ENCODE measurements around the gene CLDND2.
A peak's percentile ranks its signal among the peaks of the same experiment; 100 is the strongest.

CLDND2 gene

DNA sequence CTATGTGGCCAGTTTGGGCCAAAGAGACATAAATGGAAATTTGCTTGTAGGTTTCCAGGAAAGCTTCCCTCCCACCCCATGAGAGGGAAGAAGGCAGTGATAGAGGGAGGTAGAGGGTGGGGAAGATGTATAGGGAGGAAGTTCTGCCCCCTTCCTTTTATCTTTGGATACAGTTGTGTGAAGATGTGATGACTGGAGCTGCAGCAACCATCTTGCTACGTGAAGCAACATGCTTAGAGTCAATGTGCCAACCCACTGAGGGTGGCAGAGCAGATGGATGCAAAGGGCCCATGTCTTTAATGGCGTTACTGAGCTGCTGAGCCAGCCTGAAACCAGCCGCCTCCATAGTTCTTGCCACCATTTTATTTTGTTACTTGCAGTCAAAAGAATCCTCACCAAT lies 37.6 kb downstream of the CLDND2 start:
- DNase-seq (ENCODE audit: low spot score), result no peak

DNA sequence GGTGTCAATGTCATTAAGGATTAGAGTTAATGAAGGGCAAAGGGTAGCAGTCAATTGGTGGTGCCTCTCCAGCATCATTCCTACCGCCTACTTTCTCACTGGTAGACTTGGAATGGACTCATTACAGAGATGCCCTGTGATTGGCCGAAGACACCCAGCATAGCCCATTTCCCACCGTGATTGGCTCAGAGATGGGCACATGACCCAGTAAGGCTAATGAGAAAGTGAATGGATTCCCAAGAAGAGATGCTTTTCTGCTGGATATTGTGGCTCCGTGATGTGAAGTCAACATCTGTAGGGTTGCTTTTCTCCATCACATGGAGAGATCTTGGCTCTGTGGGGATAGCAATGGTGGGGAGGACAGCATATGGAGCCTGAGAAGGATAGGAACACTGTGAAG lies 38.4 kb downstream of the CLDND2 start:
- no peak for DNase-seq (ENCODE audit: low spot score)

DNA sequence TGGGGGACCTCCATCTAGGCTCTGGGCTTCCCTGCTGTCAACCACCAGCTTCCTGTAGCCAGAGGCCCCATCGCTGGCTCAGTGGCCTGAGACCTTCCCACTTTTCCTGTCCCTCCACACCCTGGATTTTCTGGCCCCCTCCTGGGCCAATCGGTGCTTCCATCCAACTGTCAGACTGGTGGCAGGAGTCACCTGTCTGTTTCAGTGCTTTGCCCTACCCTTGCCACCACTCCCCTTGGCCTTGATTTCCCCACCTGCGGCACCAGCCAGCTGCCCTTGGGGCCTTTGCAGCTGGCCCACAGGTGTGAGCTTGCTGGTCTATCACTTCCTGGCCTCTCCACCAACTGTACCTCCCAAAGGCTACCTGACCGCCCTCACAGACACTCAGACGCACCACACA lies 39.4 kb downstream of the CLDND2 start:
- no peak for DNase-seq (ENCODE audit: low spot score)

DNA sequence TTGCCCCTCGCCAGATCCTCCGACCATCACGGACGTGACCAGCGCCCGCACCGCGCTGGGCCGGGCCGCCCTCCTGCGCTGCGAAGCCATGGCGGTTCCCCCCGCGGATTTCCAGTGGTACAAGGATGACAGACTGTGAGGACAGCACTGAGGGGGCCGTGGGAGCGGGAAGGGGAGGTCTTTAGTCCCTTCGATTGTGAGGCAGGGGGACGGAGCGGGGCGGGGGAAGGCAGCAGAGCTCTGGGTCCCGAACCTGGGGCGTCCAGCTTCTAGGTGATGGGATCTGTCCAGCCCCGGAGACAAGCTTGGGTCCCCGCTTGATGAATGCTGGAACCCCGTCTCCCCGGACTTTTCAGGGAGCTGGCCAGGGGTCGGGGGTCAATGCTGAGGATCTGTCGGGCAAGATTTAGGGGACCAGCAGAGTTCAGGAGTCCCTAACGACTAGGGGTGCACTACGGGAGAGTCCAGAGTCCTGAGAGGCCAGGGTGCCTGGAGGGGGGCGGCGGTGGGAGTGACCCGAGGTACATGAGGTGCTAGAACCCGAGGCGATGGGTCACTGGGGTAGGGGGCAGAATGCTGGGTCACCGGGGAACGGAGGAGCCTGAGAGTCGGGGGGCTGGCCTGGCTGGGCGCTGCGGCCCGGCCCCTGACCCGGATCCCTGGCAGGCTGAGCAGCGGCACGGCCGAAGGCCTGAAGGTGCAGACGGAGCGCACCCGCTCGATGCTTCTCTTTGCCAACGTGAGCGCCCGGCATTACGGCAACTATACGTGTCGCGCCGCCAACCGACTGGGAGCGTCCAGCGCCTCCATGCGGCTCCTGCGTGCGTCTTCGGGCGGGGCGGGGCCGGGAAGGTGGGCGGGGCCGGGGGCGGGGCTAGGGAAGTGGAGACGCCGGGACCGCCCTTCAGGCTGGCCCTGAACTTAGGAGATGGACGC lies 41.5 kb downstream of the CLDND2 start:
- peak; percentile 59 for DNase-seq (ENCODE audit: low spot score)

DNA sequence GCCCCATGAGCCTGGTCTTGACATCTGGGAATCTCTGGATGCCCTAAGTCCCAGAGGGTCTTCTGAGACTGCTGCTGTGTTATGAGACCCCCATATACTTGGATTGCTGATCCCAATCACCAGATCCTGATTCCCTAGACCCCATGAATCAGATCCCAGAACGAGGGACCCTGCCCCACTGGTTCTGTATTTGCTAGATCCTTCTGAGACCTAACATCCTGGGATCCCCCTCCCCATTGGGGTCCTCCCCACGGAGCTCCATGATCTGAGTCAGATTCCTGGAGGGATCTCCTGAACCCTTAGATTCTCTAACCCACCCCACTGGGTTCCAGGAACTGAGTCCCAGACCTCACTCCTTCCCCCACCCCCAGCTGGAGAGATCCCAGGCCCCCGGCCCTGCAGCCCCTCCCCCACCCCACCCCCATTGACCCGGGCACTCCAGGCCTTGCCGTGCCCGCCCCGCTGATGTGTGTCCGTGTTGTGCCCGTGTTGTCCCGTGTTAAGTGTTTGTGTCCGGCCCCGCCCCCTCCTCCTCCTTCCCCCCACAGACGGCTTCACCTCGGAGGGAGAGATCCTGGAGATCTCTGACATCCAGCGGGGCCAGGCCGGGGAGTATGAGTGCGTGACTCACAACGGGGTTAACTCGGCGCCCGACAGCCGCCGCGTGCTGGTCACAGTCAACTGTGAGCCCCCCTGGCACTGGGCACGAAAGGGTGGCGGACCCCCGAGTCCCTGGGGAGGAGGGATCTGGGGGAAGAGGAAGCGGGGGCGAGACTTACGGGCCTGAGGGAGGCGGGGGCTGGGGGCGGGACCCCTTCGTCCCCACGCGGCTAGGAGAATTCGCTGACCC lies 42.4 kb downstream of the CLDND2 start:
- no peak for DNase-seq (ENCODE audit: low spot score)

DNA sequence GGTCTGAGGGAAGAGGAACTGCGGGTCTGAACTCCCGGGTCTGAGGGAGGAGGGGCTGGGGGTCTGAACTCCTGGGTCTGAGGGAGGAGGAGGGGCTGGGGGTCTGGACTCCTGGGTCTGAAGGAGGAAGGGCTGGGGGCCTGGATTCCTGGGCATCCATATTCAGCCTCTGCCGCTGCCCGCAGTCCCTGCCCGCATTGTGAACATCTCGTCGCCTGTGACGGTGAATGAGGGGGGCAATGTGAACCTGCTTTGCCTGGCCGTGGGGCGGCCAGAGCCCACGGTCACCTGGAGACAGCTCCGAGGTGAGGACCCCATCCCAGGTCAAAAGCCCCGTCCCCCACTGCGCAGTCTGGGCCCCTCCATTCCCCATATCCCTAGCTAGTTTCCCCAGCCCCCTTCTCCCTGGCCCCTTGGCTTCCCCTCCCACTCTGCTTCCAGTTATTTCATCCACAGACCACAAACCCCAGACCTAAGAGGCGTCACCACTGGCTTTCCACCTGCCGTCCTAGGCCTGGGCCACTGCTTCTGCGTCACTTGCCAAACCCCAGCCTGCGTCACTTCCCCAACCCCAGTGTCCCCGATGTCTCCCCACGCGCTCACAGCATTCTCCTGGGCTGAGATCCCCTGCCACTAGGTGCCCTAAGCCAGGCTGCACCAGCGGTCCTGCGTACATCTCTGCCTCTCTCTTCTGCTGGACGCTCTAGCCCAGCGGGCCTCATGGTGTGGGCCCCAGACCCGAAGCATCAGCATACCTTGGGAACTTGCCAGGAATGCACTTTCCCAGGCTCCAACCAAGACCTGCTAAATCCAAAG lies 43.4 kb downstream of the CLDND2 start:
- no peak for DNase-seq (ENCODE audit: low spot score)

DNA sequence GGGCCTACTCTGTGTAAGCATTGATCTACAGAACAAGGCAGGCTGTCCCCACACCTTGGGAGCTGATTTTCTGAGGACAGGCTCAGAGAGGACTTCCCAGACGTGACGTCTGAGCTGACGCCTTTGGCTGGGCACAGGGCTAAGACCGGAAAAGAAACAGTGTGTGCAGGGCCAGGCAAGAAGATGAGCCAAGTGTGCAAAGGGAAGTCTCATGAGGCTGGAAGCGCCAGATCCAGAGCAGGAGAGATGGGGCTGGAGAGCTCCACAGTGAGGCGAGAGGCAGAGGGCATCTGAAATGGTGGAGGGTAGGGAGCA lies 44.7 kb downstream of the CLDND2 start:
- DNase-seq (ENCODE audit: low spot score), result no peak

DNA sequence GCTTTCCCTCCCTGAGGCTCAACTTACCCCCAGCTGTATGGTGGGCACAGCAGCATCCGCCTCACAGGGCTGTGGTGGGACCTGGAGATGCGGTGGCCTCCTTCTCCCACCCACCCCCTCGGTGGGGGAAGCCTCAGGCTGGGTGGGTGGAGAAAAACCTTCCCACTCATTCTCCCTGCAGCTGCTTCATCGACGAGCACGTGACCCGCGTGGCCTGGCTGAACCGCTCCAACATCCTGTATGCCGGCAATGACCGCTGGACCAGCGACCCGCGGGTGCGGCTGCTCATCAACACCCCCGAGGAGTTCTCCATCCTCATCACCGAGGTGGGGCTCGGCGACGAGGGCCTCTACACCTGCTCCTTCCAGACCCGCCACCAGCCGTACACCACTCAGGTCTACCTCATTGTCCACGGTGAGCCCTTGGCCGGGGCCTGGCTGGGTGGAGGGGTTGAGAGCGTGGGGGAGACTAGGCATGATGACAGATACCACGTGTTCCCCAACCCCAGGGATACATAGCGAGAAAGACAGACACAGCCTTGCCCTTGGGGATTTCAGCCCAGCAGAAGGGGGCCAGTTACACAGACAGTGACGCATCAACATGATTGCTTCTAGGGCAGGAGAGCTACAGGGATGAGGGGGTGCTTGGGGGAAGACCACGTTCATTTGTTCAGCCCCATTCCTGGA lies 45.2 kb downstream of the CLDND2 start:
- no peak for DNase-seq (ENCODE audit: low spot score)

DNA sequence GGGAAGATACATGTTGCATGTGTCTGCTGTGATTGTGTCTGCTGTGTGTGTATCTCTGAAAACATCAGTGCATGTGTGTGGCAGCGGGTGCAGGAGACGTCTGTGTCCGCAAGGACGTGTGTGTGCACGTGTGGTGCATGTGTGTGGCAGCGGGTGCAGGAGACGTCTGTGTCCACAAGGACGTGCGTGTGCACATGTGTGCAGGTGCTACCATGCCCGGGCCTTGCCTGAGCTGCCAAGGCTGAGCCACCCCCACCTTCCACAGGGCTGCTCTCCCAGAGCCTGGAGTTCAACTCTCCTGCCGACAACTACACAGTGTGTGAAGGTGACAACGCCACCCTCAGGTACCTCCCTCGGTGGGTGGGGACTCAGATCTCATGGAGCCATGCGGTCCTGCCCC lies 47.0 kb downstream of the CLDND2 start:
- no peak for DNase-seq (ENCODE audit: low spot score)

DNA sequence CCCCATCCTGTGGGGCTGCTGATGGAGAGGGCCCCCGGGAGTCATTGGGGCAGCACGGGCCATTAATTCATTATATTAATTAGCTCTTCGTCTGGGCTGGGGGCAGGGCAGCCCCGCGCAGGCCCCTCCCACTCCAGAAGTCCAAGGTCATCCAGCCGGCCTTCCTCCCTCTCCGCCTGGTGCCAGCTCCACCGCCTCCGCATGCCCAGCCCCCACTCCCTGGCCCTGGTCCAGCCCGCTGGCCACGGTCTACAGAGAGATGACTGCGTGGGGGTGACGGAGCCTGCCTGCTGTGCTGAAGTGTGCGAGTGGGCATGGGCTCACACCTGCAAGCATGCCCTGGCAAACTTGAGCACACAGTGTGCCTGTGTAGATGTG lies 48.5 kb downstream of the CLDND2 start:
- no peak for DNase-seq (ENCODE audit: low spot score)

DNA sequence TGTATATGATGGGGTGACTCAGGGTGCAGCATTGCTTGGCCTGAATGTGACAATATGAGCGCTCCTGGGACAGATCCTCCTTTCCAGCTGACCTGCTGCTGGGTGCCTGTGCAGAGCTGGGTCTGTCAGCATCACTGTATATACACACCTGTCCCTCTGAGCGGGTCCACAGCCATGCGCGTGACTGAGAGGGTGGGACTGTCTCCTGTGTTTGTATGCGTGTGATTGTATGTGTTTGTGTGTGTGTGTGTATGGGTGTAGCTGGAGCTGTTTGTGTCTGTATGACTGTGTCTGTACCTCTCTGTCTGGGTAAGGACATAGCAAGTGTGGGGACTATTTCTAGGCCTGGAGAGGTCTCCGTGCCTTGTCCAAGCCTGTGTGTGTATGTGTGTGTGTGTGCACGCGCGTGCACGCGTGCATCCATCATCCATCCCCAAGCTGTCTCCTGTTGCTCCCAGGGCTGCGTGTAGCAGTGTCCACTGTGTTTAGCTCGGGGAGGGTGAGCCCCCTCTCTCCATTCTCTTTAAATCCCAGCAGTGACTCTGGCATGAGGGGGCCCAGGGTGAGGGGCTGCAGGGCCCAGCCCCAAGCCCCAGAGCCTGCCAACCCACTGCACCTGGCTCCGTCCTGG lies 49.0 kb downstream of the CLDND2 start:
- no peak for DNase-seq (ENCODE audit: low spot score)

DNA sequence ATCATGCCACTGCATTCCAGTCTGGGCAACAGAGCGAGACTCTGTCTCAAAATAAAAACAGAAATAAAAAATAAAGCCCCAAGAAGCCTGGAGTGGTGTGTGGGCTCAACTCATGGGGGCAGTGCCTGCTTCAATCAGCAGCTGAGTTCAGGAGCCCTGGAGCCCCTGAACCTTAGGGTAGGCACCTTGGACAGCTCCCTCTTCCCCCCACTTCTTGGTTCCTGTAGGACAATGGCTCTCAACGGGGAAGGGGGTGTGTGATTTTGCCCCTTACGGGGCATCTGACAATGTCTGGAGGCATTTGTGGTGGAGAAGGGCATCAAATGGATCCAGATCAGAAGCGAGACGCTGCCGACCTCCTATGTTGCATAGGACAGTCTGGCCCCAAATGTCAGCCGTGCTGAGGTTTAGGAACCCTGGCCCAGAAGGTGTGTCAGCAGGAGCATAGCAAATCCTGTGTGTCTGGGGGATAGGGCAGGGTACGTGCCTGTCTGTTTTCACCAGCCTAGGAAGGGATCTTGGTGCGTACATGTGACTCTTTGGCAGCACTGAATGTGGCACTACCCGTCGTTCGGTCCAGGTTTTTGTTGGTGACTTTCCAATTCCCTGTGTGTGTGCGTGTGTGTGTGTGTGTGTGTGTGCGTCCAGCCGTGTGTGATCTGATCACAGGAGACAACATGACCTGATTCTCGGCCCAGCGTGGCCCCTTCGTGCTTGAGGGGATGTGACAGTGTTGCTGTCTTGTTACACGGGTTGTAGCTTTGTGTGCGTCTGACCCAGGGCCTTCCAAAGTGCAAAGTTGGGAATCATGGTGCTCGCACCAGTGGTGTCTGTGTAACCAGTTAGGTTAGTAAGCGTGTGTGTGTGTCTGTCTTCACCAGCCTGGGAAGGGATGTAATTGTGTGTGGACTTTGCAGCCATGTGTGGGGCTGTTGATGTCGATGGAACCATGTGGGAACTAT lies 49.8 kb downstream of the CLDND2 start:
- no peak for DNase-seq (ENCODE audit: low spot score)

DNA sequence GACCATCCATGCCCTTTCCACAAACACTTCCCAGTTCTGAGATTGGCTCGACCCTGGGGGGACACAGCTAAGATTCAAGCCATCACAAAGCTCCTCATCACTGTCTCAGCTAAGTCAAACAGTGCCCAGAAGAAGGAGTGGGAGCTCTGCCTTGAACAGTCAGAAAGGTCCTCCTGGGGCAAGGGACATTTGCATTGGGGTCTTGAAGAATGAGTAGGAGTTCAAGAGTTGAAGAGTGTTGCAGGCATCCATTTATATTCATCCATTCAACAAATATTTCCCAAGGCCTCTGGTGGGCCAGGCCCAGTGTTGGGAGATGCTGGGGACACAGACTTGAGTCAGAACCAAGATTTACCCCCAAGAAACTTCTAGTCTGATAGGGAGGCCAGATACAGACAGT lies 50.8 kb downstream of the CLDND2 start:
- DNase-seq (ENCODE audit: low spot score), result no peak

DNA sequence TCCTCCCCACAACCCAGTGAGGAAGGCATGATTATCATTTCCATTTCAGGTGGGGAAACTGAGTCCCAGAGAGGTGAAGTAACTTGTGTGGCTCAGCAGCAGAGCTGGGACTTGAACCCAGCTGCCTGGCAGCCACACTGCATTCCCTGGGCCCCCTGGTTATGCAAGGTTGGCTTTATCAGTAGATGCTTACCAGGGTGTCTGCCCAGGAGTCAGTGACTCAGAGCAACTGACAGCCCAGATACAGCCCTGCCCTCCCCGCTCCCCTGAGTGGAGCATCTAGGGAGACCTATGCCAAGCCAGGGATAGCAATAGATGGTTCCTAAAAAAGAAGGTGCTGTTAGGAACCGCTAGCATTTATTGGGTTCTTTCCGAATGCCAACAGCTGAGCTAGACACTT lies 51.4 kb downstream of the CLDND2 start:
- DNase-seq (ENCODE audit: low spot score), result no peak
